Osteocyte (in vitro differentiated cells): ENCODE data around the gene SLC27A1. TPM values are rescaled to one million over a fixed set of nuclear protein-coding genes. Genes with fewer than 3 reads are reported as not detected.

ENCODE experiments used
- DNase-seq: peaks from one replicate; pipeline ENCODE4 v3.0.0; 2021; ENCODE audit warnings: mixed read lengths; ENCODE audit not compliant: unreplicated experiment; ENCODE audit errors: extremely low spot score
- H3K27ac Mint-ChIP-seq: one replicate; pipeline ENCODE4 v1.8.0; 2021; ENCODE audit warnings: mild to moderate bottlenecking, mixed read lengths; ENCODE audit not compliant: unreplicated experiment
- H3K27me3 Mint-ChIP-seq: one replicate; pipeline ENCODE4 v1.8.0; 2021; ENCODE audit warnings: mixed read lengths; ENCODE audit not compliant: unreplicated experiment
- H3K36me3 Mint-ChIP-seq: one replicate; pipeline ENCODE4 v1.8.0; 2021; ENCODE audit warnings: mixed read lengths; ENCODE audit not compliant: unreplicated experiment
- H3K4me1 Mint-ChIP-seq: one replicate; pipeline ENCODE4 v1.8.0; 2021; ENCODE audit warnings: mixed read lengths; ENCODE audit not compliant: unreplicated experiment
- H3K4me3 Mint-ChIP-seq: one replicate; pipeline ENCODE4 v1.8.0; 2021; ENCODE audit warnings: mild to moderate bottlenecking, moderate library complexity, mixed read lengths; ENCODE audit not compliant: unreplicated experiment
- H3K9me3 Mint-ChIP-seq: one replicate; pipeline ENCODE4 v1.8.0; 2021; ENCODE audit warnings: mixed read lengths; ENCODE audit not compliant: unreplicated experiment
- total RNA-seq: library from RNA; stranded (reverse); gene quantifications from 2 replicates; pipeline ENCODE4 v1.2.1, GENCODE V29; 2021
- TF ChIP-seq, protein P1 (sequence below): fragments of 200-600 bp; sonication (generic); IDR thresholded peaks from 2 replicates; pipeline ENCODE4 v1.5.0; 2021; ENCODE audit warnings: antibody characterized with exemption, mild to moderate bottlenecking, moderate library complexity

The SLC27A1 gene
- total RNA-seq, 1 donor from 2014 or later, result 12.5 TPM

DNA sequence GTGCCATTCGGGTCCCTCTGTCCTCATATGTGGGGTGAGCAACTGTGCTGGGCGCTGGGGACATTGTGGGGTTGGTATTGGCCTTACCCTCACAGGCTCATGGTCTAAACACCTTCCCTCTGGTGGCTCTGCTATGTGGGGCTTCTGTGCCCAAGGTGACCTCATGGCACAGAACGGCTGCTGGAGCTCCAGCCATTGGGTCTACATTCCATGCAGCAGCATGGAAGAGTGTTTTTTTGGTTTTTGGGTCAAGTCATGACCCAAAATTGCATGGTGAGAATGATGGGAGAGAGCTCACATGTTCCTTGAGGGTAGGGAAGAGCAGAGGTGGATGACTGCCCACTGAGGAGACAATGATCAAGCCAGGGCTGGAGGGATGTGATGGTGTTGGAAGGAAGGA lies 58.3 kb downstream of the SLC27A1 start:
- DNase-seq, result no peak
- TF ChIP-seq, protein P1, sequence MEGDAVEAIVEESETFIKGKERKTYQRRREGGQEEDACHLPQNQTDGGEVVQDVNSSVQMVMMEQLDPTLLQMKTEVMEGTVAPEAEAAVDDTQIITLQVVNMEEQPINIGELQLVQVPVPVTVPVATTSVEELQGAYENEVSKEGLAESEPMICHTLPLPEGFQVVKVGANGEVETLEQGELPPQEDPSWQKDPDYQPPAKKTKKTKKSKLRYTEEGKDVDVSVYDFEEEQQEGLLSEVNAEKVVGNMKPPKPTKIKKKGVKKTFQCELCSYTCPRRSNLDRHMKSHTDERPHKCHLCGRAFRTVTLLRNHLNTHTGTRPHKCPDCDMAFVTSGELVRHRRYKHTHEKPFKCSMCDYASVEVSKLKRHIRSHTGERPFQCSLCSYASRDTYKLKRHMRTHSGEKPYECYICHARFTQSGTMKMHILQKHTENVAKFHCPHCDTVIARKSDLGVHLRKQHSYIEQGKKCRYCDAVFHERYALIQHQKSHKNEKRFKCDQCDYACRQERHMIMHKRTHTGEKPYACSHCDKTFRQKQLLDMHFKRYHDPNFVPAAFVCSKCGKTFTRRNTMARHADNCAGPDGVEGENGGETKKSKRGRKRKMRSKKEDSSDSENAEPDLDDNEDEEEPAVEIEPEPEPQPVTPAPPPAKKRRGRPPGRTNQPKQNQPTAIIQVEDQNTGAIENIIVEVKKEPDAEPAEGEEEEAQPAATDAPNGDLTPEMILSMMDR, result no peak
- H3K36me3 Mint-ChIP-seq, result no peaks in the 10 kb centered on the region
- H3K4me3 Mint-ChIP-seq, result no peak overlapping the region
- H3K9me3 Mint-ChIP-seq, result peaks cover 4% of the 10 kb centered on the region
- no peaks in the 10 kb centered on the region for H3K27me3 Mint-ChIP-seq
- no peak overlapping the region for H3K27ac Mint-ChIP-seq
- peaks cover 3% of the 10 kb centered on the region for H3K4me1 Mint-ChIP-seq

DNA sequence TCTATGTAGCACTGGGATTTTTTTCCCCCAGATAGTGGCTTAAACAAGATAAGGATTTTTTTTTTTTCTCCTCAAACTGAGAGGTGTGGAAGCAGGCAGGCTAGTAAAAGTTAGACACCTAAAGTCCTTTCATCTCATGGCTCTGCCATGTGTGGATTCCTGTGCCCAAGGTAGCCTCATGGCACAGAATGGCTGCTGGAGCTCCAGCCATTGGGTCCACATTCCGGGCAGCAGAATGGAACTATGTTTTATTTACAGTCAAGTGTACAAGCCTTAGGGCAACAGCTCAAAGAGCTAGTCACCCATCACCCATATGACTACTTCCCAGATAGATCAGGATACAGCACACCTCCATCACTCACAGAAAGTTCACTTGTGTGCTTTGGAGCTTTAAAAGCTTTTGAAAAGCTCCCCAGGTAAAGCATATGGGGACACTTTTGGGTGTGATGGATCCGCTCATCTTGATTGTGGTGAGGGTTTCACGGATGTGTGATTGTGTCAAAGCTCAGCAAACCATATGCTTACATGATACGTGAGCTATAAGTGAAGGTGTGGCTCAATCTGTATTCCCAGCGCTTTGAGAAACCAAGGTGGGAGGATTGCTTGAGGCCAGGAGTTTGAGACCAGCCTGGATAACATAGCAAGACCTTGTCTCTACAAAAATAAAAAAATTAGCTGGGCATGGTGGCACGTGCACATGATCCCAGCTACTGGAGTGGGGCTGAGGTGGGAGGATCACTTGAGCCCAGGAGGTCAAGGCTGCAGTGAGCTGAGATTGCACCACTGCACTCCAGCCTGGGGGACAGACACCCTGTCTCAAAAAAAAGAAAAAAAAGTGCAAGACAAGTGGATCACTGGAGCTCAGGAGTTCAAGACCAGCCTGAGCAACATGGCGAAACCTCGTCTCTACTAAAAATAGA lies 59.2 kb downstream of the SLC27A1 start:
- DNase-seq, result no peak
- Mint-ChIP-seq H3K4me1 (peaks cover 3% of the 10 kb centered on the region), H3K9me3 (peaks cover 4% of the 10 kb centered on the region), H3K36me3 (no peaks in the 10 kb centered on the region), H3K27me3 (no peaks in the 10 kb centered on the region), H3K27ac (no peak overlapping the region), H3K4me3 (no peak overlapping the region)
- TF ChIP-seq, protein P1, result no peak

DNA sequence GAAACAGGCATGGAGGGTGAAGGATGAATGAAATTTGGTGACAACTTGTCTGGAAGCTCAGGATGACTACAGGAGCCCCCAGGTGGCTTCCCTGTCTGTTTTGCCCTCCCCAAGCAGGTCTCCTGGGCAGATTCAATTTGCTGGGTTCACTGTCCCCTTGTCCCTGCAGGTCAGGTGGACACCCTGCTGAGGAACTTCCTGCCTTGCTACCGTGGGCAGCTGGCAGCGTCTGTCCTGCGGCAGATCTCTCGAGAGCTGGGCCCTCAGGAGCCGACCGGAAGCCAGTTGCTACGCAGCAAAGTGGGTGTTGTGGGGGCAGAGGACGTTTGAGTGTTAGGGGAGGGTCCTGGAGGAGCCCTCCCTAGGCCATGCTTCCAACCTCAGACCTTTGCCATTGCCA lies 60.3 kb downstream of the SLC27A1 start:
- Mint-ChIP-seq H3K36me3 (no peaks in the 10 kb centered on the region), H3K9me3 (peaks cover 4% of the 10 kb centered on the region), H3K27me3 (no peaks in the 10 kb centered on the region), H3K4me1 (peaks cover 3% of the 10 kb centered on the region), H3K4me3 (no peak overlapping the region), H3K27ac (no peak overlapping the region)
- no peak for DNase-seq
- TF ChIP-seq, protein P1, result no peak

DNA sequence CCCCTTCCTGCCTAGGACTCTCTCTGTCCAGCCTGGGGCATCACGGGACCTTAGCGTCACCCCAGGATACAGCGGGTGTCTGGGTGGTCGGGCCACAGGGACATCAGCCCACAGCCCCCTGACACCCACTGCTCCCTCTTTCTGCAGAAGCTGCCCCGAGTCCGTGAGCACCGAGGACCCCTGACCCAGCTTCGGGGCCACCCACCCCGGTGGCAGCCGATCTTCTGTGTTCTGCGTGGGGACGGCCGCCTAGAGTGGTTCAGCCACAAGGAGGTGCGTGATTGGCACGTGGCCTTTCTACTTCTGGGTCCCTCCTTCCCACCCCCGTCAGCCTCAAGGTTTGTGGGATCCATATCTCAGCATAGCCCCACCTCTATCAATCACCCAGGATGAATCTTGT lies 61.8 kb downstream of the SLC27A1 start:
- peaks cover 3% of the 10 kb centered on the region for H3K4me1 Mint-ChIP-seq
- peaks cover 4% of the 10 kb centered on the region for H3K9me3 Mint-ChIP-seq
- H3K36me3 Mint-ChIP-seq, result no peaks in the 10 kb centered on the region
- TF ChIP-seq, protein P1, result no peak
- H3K27me3 Mint-ChIP-seq, result no peaks in the 10 kb centered on the region
- no peak overlapping the region for H3K4me3 Mint-ChIP-seq
- DNase-seq, result no peak
- H3K27ac Mint-ChIP-seq, result no peak overlapping the region

DNA sequence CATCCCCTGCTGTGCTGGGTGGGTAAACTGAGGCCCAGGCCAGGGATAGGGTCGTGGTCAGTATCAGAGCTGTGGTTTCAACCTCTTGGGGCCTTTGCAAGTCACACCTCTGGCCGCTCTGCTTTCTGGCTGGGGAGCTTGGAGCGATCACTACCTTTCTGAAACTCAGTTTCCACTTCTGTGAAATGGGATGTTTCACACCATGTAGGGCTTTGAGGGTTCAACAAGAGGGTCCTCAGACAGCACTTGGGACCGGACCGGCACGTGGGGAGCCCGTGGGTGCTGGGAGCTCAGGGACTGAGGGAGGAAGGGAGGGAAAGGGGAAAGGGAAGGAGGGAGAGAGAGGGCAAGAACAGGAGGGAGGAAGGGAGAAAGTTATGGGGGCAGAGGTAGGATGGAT lies 62.2 kb downstream of the SLC27A1 start:
- Mint-ChIP-seq H3K27ac (no peak overlapping the region), H3K36me3 (no peaks in the 10 kb centered on the region), H3K9me3 (peaks cover 4% of the 10 kb centered on the region), H3K27me3 (no peaks in the 10 kb centered on the region), H3K4me3 (no peak overlapping the region), H3K4me1 (peaks cover 3% of the 10 kb centered on the region)
- TF ChIP-seq, protein P1, result no peak
- no peak for DNase-seq
